PC-9 (cell line): ENCODE data around the gene AGBL3.

Experiments
- EZH2 ChIP-seq: fragments of 200-600 bp; sonication (generic); IDR thresholded peaks from 2 replicates; pipeline ENCODE4 v1.8.0; 2017; ENCODE audit warnings: antibody characterized with exemption, low read depth
- TF ChIP-seq, protein P1 (sequence below): fragments of 200-600 bp; sonication (generic); conservative IDR thresholded peaks from 2 replicates; pipeline ENCODE4 v1.6.1; 2017; ENCODE audit warnings: mixed run types, antibody characterized with exemption, mild to moderate bottlenecking, moderate library complexity

DNA sequence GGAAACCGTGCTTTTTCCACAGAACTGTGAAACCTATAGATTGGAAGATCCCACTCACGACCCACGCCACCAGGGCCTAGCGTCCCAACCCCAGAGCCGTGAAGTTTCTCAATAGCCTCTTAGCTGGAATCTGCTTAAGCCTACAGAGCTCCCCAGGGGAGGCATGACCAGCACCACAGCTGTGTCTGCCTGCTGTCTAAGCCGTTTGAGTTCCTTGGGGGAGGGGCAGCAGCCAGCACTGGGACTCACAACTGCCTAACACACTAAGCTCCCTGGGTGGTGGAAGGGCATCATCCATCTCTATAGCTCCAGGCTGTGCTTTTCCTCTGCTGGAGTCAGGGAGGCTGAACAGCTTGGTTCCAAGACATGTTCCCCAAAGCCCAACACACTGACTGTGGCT, 135.6 kb downstream of the AGBL3 start:
- TF ChIP-seq, protein P1, sequence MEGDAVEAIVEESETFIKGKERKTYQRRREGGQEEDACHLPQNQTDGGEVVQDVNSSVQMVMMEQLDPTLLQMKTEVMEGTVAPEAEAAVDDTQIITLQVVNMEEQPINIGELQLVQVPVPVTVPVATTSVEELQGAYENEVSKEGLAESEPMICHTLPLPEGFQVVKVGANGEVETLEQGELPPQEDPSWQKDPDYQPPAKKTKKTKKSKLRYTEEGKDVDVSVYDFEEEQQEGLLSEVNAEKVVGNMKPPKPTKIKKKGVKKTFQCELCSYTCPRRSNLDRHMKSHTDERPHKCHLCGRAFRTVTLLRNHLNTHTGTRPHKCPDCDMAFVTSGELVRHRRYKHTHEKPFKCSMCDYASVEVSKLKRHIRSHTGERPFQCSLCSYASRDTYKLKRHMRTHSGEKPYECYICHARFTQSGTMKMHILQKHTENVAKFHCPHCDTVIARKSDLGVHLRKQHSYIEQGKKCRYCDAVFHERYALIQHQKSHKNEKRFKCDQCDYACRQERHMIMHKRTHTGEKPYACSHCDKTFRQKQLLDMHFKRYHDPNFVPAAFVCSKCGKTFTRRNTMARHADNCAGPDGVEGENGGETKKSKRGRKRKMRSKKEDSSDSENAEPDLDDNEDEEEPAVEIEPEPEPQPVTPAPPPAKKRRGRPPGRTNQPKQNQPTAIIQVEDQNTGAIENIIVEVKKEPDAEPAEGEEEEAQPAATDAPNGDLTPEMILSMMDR: no peak
- no peak for TF ChIP-seq EZH2
